Esophagus muscularis mucosa (tissue), 3 donors: ENCODE data around the gene MS4A1.

Source experiments
- CTCF ChIP-seq, 3 experiments: fragments of 200-600 bp in 2 of 3; fragments of 450-650 bp in 1 of 3; sonication (generic) in 2 of 3; IDR thresholded peaks; one replicate each; pipeline ENCODE4 v1.5.1; 2017 to 2019; ENCODE audit warnings: antibody characterized with exemption in 3 of 3, mild to moderate bottlenecking in 2 of 3, moderate library complexity in 1 of 3
- POLR2A ChIP-seq: fragments of 450-650 bp; IDR thresholded peaks from one replicate; pipeline ENCODE4 v1.6.1; 2017; ENCODE audit warnings: antibody characterized with exemption, moderate library complexity, mild to moderate bottlenecking, low read depth
- POLR2AphosphoS5 ChIP-seq, 2 donors: sonication (generic); formaldehyde crosslinking; IDR thresholded peaks; one replicate each; pipeline ENCODE4 v1.6.1; 2017; ENCODE audit warnings: antibody characterized with exemption in 2 of 2

GRCh38 chr11:60504219-60504905 is 48.7 kb downstream of the MS4A1 start:
- TF ChIP-seq POLR2AphosphoS5 (IDR thresholded peaks at IDR 0.05) (no peak), POLR2A (no peak), CTCF (IDR thresholded peaks at IDR 0.05) (no peak)
